Measurements from ENCODE around the gene NADSYN1. TPM values are rescaled to one million over a fixed set of nuclear protein-coding genes. Genes with fewer than 3 reads are reported as not detected.

NADSYN1 gene
- total and polyA plus RNA-seq, 2 of the 13 experiments (the other 11 are each of a cell fraction or from before 2014, with no cell fraction given): 35.7 to 51.5 TPM

DNA sequence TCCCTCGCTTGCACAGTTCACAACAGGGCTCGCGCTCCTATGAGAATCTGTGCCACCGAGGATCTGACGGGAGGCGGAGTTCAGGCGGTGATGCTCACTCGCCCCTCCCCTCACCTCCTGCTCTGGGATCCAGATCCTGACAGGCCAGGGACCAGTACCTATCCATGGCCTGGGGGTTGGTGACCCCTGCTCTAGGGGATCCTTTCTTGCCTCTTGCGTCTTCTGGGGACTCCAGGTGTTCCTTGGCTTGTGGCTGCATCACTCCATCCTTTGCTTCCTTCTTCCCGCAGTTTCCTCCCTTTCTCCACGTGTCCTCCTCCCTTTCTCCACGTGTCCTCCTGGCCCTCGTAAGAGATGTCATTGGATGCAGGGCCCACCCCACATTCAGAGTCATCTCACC, 43.4 kb downstream of the NADSYN1 start:
- DNase-seq (ENCODE audit: low spot score): no peak
- no peaks in the 10 kb centered on the region for H3K27me3 ChIP-seq (ENCODE audit: control insufficient read depth in 1 of 2, insufficient read depth in 2 of 2, low read length in 2 of 2)
- no peak for FAIRE-seq
- no peak overlapping the region for H3K4me2 ChIP-seq (ENCODE audit: low read depth, low read length)
- peaks cover 22 to 75% of the 10 kb centered on the region in 2 experiments; a peak in 4 of 5 replicates for H3K36me3 ChIP-seq (replicated peaks in 1 of 2; ENCODE audit: control insufficient read depth in 1 of 2, insufficient read depth in 2 of 2, low read length in 2 of 2)
- intact Hi-C loops (cut with micrococcal nuclease; ENCODE audit: unreplicated experiment) (no loop called here), in situ Hi-C loops (cut with HindIII; ENCODE audit: extremely low pct_ligation_motif_present, low pct_unique_long_range_greater_than_20kb) (no loop called here)
- H3K9ac ChIP-seq (ENCODE audit: insufficient read depth, low read depth, low read length): no peak overlapping the region
- no peaks in the 10 kb centered on the region for H3K4me1 ChIP-seq (ENCODE audit: insufficient read depth, low read length)
- H3K27ac ChIP-seq (ENCODE audit: extremely low read length, insufficient read depth, low read length): no peak overlapping the region
- no peak overlapping the region for H2AFZ ChIP-seq (ENCODE audit: low read length)
- H3K79me2 ChIP-seq (ENCODE audit: insufficient read depth, low read length): no peaks in the 10 kb centered on the region
- no peak for ATAC-seq
- TF ChIP-seq KLF11 (CRISPR knock-in tag; IDR thresholded peaks at IDR 0.05) (no peak), ZNF557 (CRISPR knock-in tag; IDR thresholded peaks at IDR 0.05) (no peak), NR2F6 (IDR thresholded peaks at IDR 0.05) (no peak), NR2F6 (CRISPR knock-in tag; IDR thresholded peaks at IDR 0.05) (no peak), NKX3-1 (CRISPR knock-in tag; IDR thresholded peaks at IDR 0.05) (no peak), ASH2L (IDR thresholded peaks at IDR 0.05; ENCODE audit: insufficient read length, low read depth, low read length) (no peak), ZBTB49 (CRISPR knock-in tag; IDR thresholded peaks at IDR 0.05; ENCODE audit: borderline replicate concordance) (no peak), ZNF282 (IDR thresholded peaks at IDR 0.05; ENCODE audit: partially characterized antibody) (no peak), ZKSCAN1 (IDR thresholded peaks at IDR 0.05; ENCODE audit: low read length) (no peak), NCOA1 (CRISPR knock-in tag; IDR thresholded peaks at IDR 0.05) (no peak), ZNF34 (CRISPR knock-in tag; IDR thresholded peaks at IDR 0.05; ENCODE audit: borderline replicate concordance) (no peak), HIC2 (CRISPR knock-in tag; IDR thresholded peaks at IDR 0.05; ENCODE audit: low read depth) (no peak), ZNF724P (CRISPR knock-in tag; IDR thresholded peaks at IDR 0.05; ENCODE audit: borderline replicate concordance) (no peak), JUND (CRISPR knock-in tag; IDR thresholded peaks at IDR 0.05) (no peak), YY1 (IDR thresholded peaks at IDR 0.05; ENCODE audit: insufficient read depth, insufficient replicate concordance, low read depth, low read length) (no peak), ARNT (IDR thresholded peaks at IDR 0.05) (no peak), ZBTB20 (CRISPR knock-in tag; IDR thresholded peaks at IDR 0.05; ENCODE audit: borderline replicate concordance, low read depth) (no peak)
- TF ChIP-seq, protein P1, sequence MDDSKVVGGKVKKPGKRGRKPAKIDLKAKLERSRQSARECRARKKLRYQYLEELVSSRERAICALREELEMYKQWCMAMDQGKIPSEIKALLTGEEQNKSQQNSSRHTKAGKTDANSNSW (CRISPR knock-in tag; IDR thresholded peaks at IDR 0.05; ENCODE audit: borderline replicate concordance): no peak
- TF ChIP-seq, protein P2, sequence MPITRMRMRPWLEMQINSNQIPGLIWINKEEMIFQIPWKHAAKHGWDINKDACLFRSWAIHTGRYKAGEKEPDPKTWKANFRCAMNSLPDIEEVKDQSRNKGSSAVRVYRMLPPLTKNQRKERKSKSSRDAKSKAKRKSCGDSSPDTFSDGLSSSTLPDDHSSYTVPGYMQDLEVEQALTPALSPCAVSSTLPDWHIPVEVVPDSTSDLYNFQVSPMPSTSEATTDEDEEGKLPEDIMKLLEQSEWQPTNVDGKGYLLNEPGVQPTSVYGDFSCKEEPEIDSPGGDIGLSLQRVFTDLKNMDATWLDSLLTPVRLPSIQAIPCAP (CRISPR knock-in tag; IDR thresholded peaks at IDR 0.05; ENCODE audit: low read depth): no peak
- CTCF ChIA-PET (ENCODE audit: low intra/inter-chr PET ratio, low total read pairs): no interaction called here
- 97% methylated on average over 12 of the region's 13 CpGs for WGBS (ENCODE audit: low lambda C conversion rate)
- H3K9me3 ChIP-seq (ENCODE audit: low read length): no peaks in the 10 kb centered on the region
- BruUV-seq (replicated peaks): no TSS peak
- no peak overlapping the region for H3K4me3 ChIP-seq (replicated peaks in 1 of 3; ENCODE audit: insufficient read depth in 1 of 3, low read depth in 2 of 3, low read length in 3 of 3)
- POLR2A ChIA-PET: no interaction called here
- no peaks in the 10 kb centered on the region for H4K20me1 ChIP-seq (ENCODE audit: insufficient read depth, low read length)
